ENCODE measurements around the gene PITHD1.
"Not testable (repeated sequence)": the region's sequence is repeated elsewhere in the genome, so short reads cannot be mapped to it uniquely, and the experiment has no call there.

The PITHD1 gene

DNA sequence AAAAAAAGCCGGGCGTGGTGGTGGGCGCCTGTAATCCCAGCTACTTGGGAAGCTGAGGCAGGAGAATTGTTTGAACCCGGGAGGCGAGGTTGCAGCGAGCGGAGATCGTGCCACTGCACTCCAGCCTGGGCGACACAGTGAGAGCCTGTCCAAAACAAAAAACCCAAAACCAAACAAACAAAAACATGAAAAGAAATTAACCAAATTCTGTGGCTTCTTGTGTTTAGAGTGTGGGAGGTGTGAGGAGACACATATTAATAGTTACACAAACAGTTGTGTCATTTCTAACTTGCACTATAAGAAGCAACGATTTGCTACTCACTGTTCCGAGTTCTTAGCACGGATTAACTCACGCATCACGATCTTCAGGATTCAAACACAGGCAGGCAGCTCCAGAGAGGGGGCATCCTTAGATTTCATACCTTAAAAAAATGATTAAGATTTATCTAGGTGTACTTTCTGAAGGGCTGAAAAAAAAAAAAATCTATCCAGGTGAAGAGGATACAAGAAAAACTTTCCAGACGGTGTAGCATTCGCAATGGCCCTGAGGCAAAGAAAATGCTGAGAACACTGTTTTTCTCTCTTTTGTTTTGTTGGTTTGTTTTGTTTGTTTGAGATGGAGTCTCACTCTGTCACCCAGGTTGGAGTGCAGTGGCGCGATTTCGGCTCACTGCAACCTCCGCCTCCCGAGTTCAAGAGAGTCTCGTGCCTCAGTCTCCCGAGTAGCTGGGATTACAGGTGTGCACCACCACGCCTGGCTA, 47.7 kb downstream of the PITHD1 start:
- DNase-seq = peak in 1 of 14 donors; percentile 1

GRCh38 chr1:23826590-23826989, 48.4 kb downstream of the PITHD1 start:
- DNase-seq = not testable (repeated sequence)

DNA sequence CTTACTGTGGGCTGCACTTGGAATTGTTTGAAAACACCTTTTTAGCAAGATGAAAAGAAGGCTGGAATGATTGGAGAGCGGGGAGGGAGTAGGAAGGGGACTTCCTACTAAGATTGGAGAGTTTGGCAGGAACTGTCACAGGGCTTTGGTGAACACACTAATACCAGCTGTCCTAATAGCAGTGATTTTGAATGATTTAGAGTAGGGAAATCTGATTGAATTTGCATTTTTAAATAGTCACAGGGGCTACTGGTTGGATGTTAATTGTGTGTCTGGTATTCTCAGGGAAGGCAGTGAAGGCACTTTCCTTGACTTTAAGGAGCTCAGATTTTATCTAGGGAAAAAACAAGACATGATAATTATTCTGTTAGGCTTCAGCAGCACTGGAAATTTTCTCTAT, 49.5 kb downstream of the PITHD1 start:
- no peak for DNase-seq

DNA sequence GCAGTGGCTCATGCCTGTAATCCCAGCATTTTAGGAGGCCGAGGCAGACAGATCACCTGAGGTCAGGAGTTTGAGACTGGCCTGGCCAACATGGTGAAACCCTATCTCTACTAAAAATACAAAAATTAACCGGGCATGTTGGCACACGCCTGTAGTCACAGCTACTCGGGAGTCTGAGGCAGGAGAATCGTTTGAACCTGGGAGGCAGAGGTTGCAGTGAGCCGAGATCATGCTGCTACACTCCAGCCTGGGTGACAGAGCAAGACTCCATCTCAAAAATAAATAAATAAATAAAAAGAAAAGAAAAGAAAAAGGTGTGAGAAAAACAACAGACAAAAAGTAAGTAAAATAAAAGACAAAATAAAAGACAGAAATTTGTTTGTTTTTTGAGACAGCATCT, 55.9 kb downstream of the PITHD1 start:
- not testable (repeated sequence) for DNase-seq

DNA sequence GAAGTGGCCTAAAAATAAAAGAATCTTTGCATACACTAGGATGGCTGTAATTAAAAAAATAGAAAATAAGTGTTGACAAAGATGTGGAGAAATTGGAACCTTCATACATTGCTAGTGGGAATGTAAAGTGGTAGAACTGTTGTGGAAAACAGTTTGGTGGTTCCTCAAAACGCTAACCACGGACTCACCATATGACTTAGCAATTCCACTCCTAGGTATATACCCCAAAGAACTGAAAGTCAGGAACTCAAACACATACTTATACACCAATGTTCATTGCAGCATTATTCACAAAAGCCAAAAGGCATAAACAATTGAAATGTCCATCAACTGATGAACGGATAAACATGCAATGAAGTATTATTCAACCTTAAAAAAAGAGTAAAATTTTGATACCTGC, 57.8 kb downstream of the PITHD1 start:
- no peak for DNase-seq

Data from C1 segment of cervical spinal cord (tissue), 14 donors.